Heart right ventricle (tissue), 16 donors: ENCODE measurements around the gene ERO1A. TPM values are rescaled to one million over a fixed set of nuclear protein-coding genes. Genes with fewer than 3 reads are reported as not detected.

Experiments
- ATAC-seq, 8 donors: fragments of 200-7000 bp; cut with Tn5 transposase; one replicate each; pipeline ENCODE4 v1.9.1; 2020; ENCODE audit warnings: mild to moderate bottlenecking in 8 of 8, moderate library complexity in 8 of 8, moderate number of reproducible peaks in 1 of 8
- DNase-seq, 2 donors: peaks; one replicate each; pipeline ENCODE4 v3.0.0-alpha.2; 2020
- H3K27ac ChIP-seq, 10 donors: fragments of 200-600 bp; sonication (generic) in 2 of 10; one replicate each; pipeline versions ENCODE4 v1.5.0 to v1.8.0; 2020 to 2022; ENCODE audit warnings: mild to moderate bottlenecking in 3 of 10
- H3K27me3 ChIP-seq, 7 donors: fragments of 200-600 bp; one replicate each; pipeline ENCODE4 v1.8.0; 2021 to 2022; ENCODE audit warnings: mild to moderate bottlenecking in 2 of 7
- H3K36me3 ChIP-seq, 9 donors: fragments of 200-600 bp; sonication (generic) in 1 of 9; one replicate each; pipeline versions ENCODE4 v1.5.0 to v1.8.0; 2020 to 2022; ENCODE audit warnings: mild to moderate bottlenecking in 2 of 9
- H3K4me1 ChIP-seq, 9 donors: fragments of 200-600 bp; sonication (generic) in 1 of 9; one replicate each; pipeline versions ENCODE4 v1.5.0 to v1.8.0; 2020 to 2022; ENCODE audit warnings: mild to moderate bottlenecking in 4 of 9
- H3K4me3 ChIP-seq, 10 donors: fragments of 200-600 bp; sonication (generic) in 2 of 10; one replicate each; pipeline versions ENCODE4 v1.5.0 to v1.8.0; 2020 to 2022; ENCODE audit warnings: mild to moderate bottlenecking in 7 of 10, moderate library complexity in 2 of 10
- H3K9me3 ChIP-seq, 11 donors: fragments of 200-600 bp in 10 of 11; sonication (generic) in 2 of 11; one replicate each; pipeline versions ENCODE4 v1.5.0 to v1.8.0; 2013 to 2022; ENCODE audit warnings: mild to moderate bottlenecking in 2 of 11, control low read depth in 1 of 11, moderate library complexity in 1 of 11
- CTCF ChIP-seq, 9 donors: fragments of 200-600 bp; sonication (generic) in 2 of 9; IDR thresholded peaks; one replicate each; pipeline versions ENCODE4 v1.5.0 to v1.8.0; 2021 to 2022; ENCODE audit warnings: antibody characterized with exemption in 9 of 9, mild to moderate bottlenecking in 5 of 9, moderate library complexity in 1 of 9
- WGBS, 2 donors: extraction: QIAGEN DNeasy Blood & Tissue Kit; methylation state at CpG; one replicate each; pipeline ENCODE4 v1.1.7; 2013; ENCODE audit warnings: inconsistent platforms in 1 of 2; 5-methylcytosine and 5-hydroxymethylcytosine counted together
- intact Hi-C, 10 donors: fragments of 100-400 bp; cut with DNase I; formaldehyde crosslinking; loops; one replicate each; pipeline versions ENCODE4 v1.11.1 to v1.14.2; 2022
- polyA plus RNA-seq, 2 donors: library from polyadenylated mRNA; stranded (reverse); fragments of 200-250 nt; gene quantifications; one replicate each; pipeline ENCODE4 v1.2.3, GENCODE V29; 2013
- total RNA-seq, 10 donors: library from RNA; stranded (reverse); fragmentation: NEBNext Ultra II Directional in 3 of 10; extraction: Animal tissue kit (Norgen Biotek cat#: 25700) in 3 of 10; gene quantifications; one replicate each; pipeline versions ENCODE4 v1.2.1 to v1.2.4, GENCODE V29; 2021 to 2023
- donor health status: Arrhythmogenic right ventricular cardiomyopathy.
- donor health status: ischemic (EF 13 %, LVEDD 7.1; RV severe dilation, severe dysfunction).
- donor health status: healthy with polysubstance abuse.
- donor health status: DM: no; HTN: yes; CAD: no.
- donor health status: DM: no; HTN: no; CAD: no.
- donor health status: ischemic (EF 25% LVEDD 6.9; RV normal size, moderate dysfunction).
- donor health status: ischemic (EF 25% LVEDD 5.7; RV mildly dilated, moderate dysfunction).
- donor health status: healthy.
- donor health status: DM: yes; HTN: yes; CAD: no.
- donor health status: Ischemic cardiomyopathy.
- donor health status: ischemic (EF 35%, LVEDD 5.7; RV mildly dilated, moderate dysfunction).
- donor health status: nonischemic (EF 11% LVEDD 7.7; RV severe dilation, severe dysfunction).
- donor health status: DM: yes; HTN: yes; CAD: no.
- donor health status: PGD.
- donor health status: ischemic (EF 29% LVEDD 5.4; RV normal size, mild dysfunction).
- donor health status: nonischemic (EF 23%, LVEDD 6.1; RV moderate dilation, normal function).

The ERO1A gene
- total and polyA plus RNA-seq, 12 donors, result 9.2 to 54.0 (median 15.8) TPM

GRCh38 chr14:52609445-52610044 lies 85.8 kb downstream of the ERO1A start:
- H3K4me1 ChIP-seq, result no peaks in the 10 kb centered on the region
- H3K4me3 ChIP-seq, result no peak overlapping the region
- intact Hi-C loops, result no loop called here
- no peak for TF ChIP-seq CTCF (IDR thresholded peaks at IDR 0.05)
- 95 to 96% methylated on average over 5 of the region's 5 CpGs for whole genome bisulfite sequencing, 2 donors
- H3K9me3 ChIP-seq, result peaks cover 0 to 18% (median 2%) of the 10 kb centered on the region in 11 donors
- ATAC-seq (no peak), DNase-seq (no peak)
- no peak overlapping the region for H3K27ac ChIP-seq
- H3K27me3 ChIP-seq, result no peaks in the 10 kb centered on the region
- H3K36me3 ChIP-seq, result peaks cover 0 to 5% (median 0%) of the 10 kb centered on the region in 9 donors

- WGBS, 2 donors, result 83 to 85% methylated on average over 1 of the region's 1 CpG
- Histone ChIP-seq H3K36me3 (no peaks in the 10 kb centered on the region), H3K9me3 (peaks cover 0 to 27% (median 2%) of the 10 kb centered on the region in 11 donors), H3K4me1 (no peaks in the 10 kb centered on the region), H3K27me3 (no peaks in the 10 kb centered on the region), H3K4me3 (no peak overlapping the region), H3K27ac (no peak overlapping the region)
- no peak for TF ChIP-seq CTCF (IDR thresholded peaks at IDR 0.05)
- intact Hi-C loops, result no loop called here
- no peak for DNase-seq
- no peak for ATAC-seq
These were observed 88.3 kb downstream of the ERO1A start for GRCh38 chr14:52607061-52607460.

GRCh38 chr14:52602131-52602530 lies 93.2 kb downstream of the ERO1A start:
- Histone ChIP-seq H3K27me3 (no peaks in the 10 kb centered on the region), H3K27ac (no peak overlapping the region), H3K4me1 (no peaks in the 10 kb centered on the region), H3K36me3 (no peaks in the 10 kb centered on the region), H3K9me3 (peaks cover 0 to 27% (median 2%) of the 10 kb centered on the region in 11 donors), H3K4me3 (no peak overlapping the region)
- intact Hi-C loops, result no loop called here
- DNase-seq (no peak), ATAC-seq (no peak)
- 90 to 96% methylated on average over 1 of the region's 1 CpG for WGBS, 2 donors
- no peak for TF ChIP-seq CTCF (IDR thresholded peaks at IDR 0.05)

GRCh38 chr14:52599974-52600373 lies 95.4 kb downstream of the ERO1A start:
- H3K36me3 ChIP-seq, result no peaks in the 10 kb centered on the region
- H3K27ac ChIP-seq, result no peak overlapping the region
- DNase-seq (no peak), ATAC-seq (no peak)
- H3K27me3 ChIP-seq, result no peaks in the 10 kb centered on the region
- TF ChIP-seq CTCF (IDR thresholded peaks at IDR 0.05), result no peak
- H3K4me3 ChIP-seq, result no peak overlapping the region
- no peaks in the 10 kb centered on the region for H3K4me1 ChIP-seq
- WGBS, 2 donors, result 95 to 97% methylated on average over 3 of the region's 3 CpGs
- H3K9me3 ChIP-seq, result peaks cover 0 to 24% (median 2%) of the 10 kb centered on the region in 11 donors
- intact Hi-C loops, result no loop called here
